ENCODE results near the gene DIS3L2. TPM values are rescaled to one million over a fixed set of nuclear protein-coding genes. Genes with fewer than 3 reads are reported as not detected.
A peak's percentile ranks its signal among the peaks of the same experiment; 100 is the strongest.

Gene DIS3L2
- total RNA-seq, 4 donors from 2014 or later = 12.8 to 27.3 (median 16.8) TPM

- no peak overlapping the region for H3K27ac ChIP-seq
- in situ Hi-C loops (cut with MboI; ENCODE audit: low sequenced_read_pairs in 4 of 4) (no loop called here), intact Hi-C loops (cut with DNase I; ENCODE audit: low total_unique reads) (no loop called here)
- H3K27me3 ChIP-seq = no peaks in the 10 kb centered on the region
- no peaks in the 10 kb centered on the region for H3K9me3 ChIP-seq
- no peak overlapping the region for H3K4me3 ChIP-seq
- H3K4me1 ChIP-seq = no peaks in the 10 kb centered on the region
- peak in 1 of 2 donors; percentile 4 for DNase-seq
- no peak for ATAC-seq
- no peak for TF ChIP-seq POLR2A (IDR thresholded peaks at IDR 0.05)
- no peak for TF ChIP-seq CTCF (IDR thresholded peaks at IDR 0.05 in 4 of 5, conservative IDR thresholded peaks at IDR 0.05 in 1 of 5)
- no peaks in the 10 kb centered on the region for H3K36me3 ChIP-seq
Measured at GRCh38 chr2:232339121-232340081, 377.9 kb downstream of the DIS3L2 start.

GRCh38 chr2:232340171-232340935, 378.8 kb downstream of the DIS3L2 start:
- H3K9me3 ChIP-seq = no peaks in the 10 kb centered on the region
- no peaks in the 10 kb centered on the region for H3K27me3 ChIP-seq
- peak in 1 of 2 donors; percentile 6 for DNase-seq
- TF ChIP-seq POLR2A (IDR thresholded peaks at IDR 0.05) = no peak
- no peak for TF ChIP-seq CTCF (IDR thresholded peaks at IDR 0.05 in 4 of 5, conservative IDR thresholded peaks at IDR 0.05 in 1 of 5)
- in situ Hi-C loops (cut with MboI; ENCODE audit: low sequenced_read_pairs in 4 of 4) (no loop called here), intact Hi-C loops (cut with DNase I; ENCODE audit: low total_unique reads) (no loop called here)
- H3K36me3 ChIP-seq = no peaks in the 10 kb centered on the region
- H3K4me1 ChIP-seq = no peaks in the 10 kb centered on the region
- no peak overlapping the region for H3K4me3 ChIP-seq
- no peak overlapping the region for H3K27ac ChIP-seq
- ATAC-seq = no peak

DNA sequence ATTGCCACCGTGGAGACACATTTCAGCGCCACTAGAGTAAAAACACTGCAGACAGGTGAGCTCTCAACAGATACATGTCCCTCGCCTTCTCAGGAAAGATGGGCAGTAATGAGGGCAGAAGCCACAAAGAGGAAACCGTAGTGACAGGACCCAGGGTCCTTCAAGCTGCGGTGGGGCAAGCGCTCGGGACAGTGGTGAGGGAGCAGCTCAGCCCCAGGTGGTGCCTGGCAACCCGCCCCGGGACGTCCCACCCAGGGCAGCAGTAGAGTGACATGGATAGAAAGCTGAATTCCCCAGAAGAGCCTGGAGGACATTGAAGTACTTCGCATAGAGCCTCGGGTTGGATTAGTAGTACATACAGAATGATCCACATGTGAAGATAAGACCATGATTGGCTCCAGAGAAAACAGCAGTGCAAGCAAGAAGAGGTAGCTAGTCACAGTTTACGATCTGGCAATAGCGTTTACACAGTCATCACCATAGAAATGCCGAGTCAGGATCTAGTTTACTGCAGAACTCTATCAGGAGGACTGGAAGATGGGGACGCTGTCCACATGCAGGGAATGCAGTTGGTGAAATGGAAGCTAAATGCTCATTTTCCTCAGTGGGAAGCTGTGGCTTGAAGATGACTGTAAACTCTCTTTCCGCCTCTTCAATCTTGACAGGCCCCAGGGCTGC, 379.7 kb downstream of the DIS3L2 start:
- ATAC-seq (no peak), DNase-seq (no peak)
- Histone ChIP-seq H3K4me3 (no peak overlapping the region), H3K4me1 (no peaks in the 10 kb centered on the region), H3K9me3 (no peaks in the 10 kb centered on the region), H3K36me3 (no peaks in the 10 kb centered on the region), H3K27ac (no peak overlapping the region), H3K27me3 (no peaks in the 10 kb centered on the region)
- in situ Hi-C loops (cut with MboI; ENCODE audit: low sequenced_read_pairs in 4 of 4) = no loop called here
- intact Hi-C loops (cut with DNase I; ENCODE audit: low total_unique reads) = no loop called here
- TF ChIP-seq POLR2A (IDR thresholded peaks at IDR 0.05) (no peak), CTCF (IDR thresholded peaks at IDR 0.05 in 4 of 5, conservative IDR thresholded peaks at IDR 0.05 in 1 of 5) (no peak)

GRCh38 chr2:232341739-232342126, 380.2 kb downstream of the DIS3L2 start:
- Histone ChIP-seq H3K4me3 (no peak overlapping the region), H3K27ac (no peak overlapping the region), H3K36me3 (no peaks in the 10 kb centered on the region), H3K27me3 (no peaks in the 10 kb centered on the region), H3K9me3 (no peaks in the 10 kb centered on the region), H3K4me1 (no peaks in the 10 kb centered on the region)
- ATAC-seq (no peak), DNase-seq (no peak)
- TF ChIP-seq CTCF (IDR thresholded peaks at IDR 0.05 in 4 of 5, conservative IDR thresholded peaks at IDR 0.05 in 1 of 5) = no peak
- in situ Hi-C loops (cut with MboI; ENCODE audit: low sequenced_read_pairs in 4 of 4) = no loop called here
- intact Hi-C loops (cut with DNase I; ENCODE audit: low total_unique reads) = no loop called here

All from gastrocnemius medialis (tissue), 4 donors.